ENCODE results near the gene HYI.

DNA sequence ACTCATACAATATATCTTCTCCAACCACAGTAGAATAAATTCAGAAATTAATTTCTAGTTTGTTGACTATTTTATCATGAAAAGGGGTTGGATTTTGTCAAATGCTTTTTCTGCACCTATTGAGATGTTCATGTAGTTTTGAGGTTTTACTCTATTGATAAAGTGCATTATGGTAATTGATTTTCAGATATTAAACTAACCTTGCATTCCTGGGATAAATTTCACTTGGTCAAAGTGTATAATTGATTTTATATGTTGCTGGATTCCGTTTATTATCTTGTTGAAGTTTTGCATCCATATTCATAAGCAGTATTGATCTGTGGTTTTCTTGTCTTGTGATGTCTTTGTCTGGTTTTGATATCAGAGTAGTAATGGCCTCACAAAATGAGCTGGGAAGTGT is 34.4 kb upstream of the HYI start:
- TF ChIP-seq, protein P1, sequence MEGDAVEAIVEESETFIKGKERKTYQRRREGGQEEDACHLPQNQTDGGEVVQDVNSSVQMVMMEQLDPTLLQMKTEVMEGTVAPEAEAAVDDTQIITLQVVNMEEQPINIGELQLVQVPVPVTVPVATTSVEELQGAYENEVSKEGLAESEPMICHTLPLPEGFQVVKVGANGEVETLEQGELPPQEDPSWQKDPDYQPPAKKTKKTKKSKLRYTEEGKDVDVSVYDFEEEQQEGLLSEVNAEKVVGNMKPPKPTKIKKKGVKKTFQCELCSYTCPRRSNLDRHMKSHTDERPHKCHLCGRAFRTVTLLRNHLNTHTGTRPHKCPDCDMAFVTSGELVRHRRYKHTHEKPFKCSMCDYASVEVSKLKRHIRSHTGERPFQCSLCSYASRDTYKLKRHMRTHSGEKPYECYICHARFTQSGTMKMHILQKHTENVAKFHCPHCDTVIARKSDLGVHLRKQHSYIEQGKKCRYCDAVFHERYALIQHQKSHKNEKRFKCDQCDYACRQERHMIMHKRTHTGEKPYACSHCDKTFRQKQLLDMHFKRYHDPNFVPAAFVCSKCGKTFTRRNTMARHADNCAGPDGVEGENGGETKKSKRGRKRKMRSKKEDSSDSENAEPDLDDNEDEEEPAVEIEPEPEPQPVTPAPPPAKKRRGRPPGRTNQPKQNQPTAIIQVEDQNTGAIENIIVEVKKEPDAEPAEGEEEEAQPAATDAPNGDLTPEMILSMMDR (conservative IDR thresholded peaks at IDR 0.05), result no peak
- no peak for TF ChIP-seq EZH2 (IDR thresholded peaks at IDR 0.05; ENCODE audit: low read depth)

Data from PC-9 (cell line).